Lung (tissue), 12 donors: ENCODE measurements around the gene DUSP16. TPM values are rescaled to one million over a fixed set of nuclear protein-coding genes. Genes with fewer than 3 reads are reported as not detected.

Experiments used
- ATAC-seq: fragments of 200-7000 bp; cut with Tn5 transposase; one replicate; pipeline ENCODE4 v1.9.1; 2020; ENCODE audit warnings: moderate number of reproducible peaks; ENCODE audit not compliant: insufficient read depth, low FRiP score
- DNase-seq, 3 donors: peaks; one replicate each; pipeline ENCODE4 v3.0.0-alpha.2; 2013 to 2017
- H3K27ac ChIP-seq, 2 donors: one replicate each; pipeline ENCODE4 v1.5.1; 2013; ENCODE audit warnings: mild to moderate bottlenecking in 2 of 2, moderate library complexity in 2 of 2, control low read depth in 1 of 2, inconsistent platforms in 1 of 2, low read depth in 1 of 2, low read length in 1 of 2
- H3K27me3 ChIP-seq, 3 donors: one replicate each; pipeline ENCODE4 v1.5.1; 2013; ENCODE audit warnings: low read length in 2 of 3; ENCODE audit not compliant: control insufficient read depth in 3 of 3, insufficient read depth in 3 of 3
- H3K36me3 ChIP-seq, 4 donors: one replicate each; pipeline ENCODE4 v1.5.1; 2013; ENCODE audit warnings: low read length in 4 of 4, mild to moderate bottlenecking in 1 of 4, moderate library complexity in 1 of 4; ENCODE audit not compliant: control insufficient read depth in 4 of 4, insufficient read depth in 4 of 4
- H3K4me1 ChIP-seq, 5 donors: one replicate each; pipeline ENCODE4 v1.5.1; 2013; ENCODE audit warnings: low read length in 5 of 5, mild to moderate bottlenecking in 2 of 5, moderate library complexity in 1 of 5; ENCODE audit not compliant: control insufficient read depth in 5 of 5, insufficient read depth in 5 of 5
- H3K4me3 ChIP-seq: one replicate; pipeline ENCODE4 v1.5.1; 2013; ENCODE audit warnings: mild to moderate bottlenecking, control low read depth, moderate library complexity
- H3K9ac ChIP-seq, 2 donors: one replicate each; pipeline ENCODE4 v1.5.1; 2013; ENCODE audit warnings: low read length in 2 of 2, control low read depth in 1 of 2; ENCODE audit not compliant: insufficient read depth in 1 of 2
- H3K9me3 ChIP-seq, 4 donors: one replicate each; pipeline ENCODE4 v1.5.1; 2013; ENCODE audit warnings: low read length in 3 of 4, mild to moderate bottlenecking in 1 of 4, moderate library complexity in 1 of 4; ENCODE audit not compliant: control insufficient read depth in 4 of 4, insufficient read depth in 3 of 4
- CTCF ChIP-seq: IDR thresholded peaks from 2 replicates; pipeline ENCODE4 v1.5.1; 2012; ENCODE audit warnings: mild to moderate bottlenecking; ENCODE audit errors: control extremely low read depth, extremely low read depth
- WGBS, 2 donors: extraction: QIAGEN DNeasy Blood & Tissue Kit; methylation state at CpG; one replicate each; pipeline ENCODE4 v1.1.7; 2013; 5-methylcytosine and 5-hydroxymethylcytosine counted together
- polyA plus RNA-seq, 2 donors: library from polyadenylated mRNA; stranded (reverse); fragments of 200-250 nt; gene quantifications; one replicate each; pipeline ENCODE4 v1.2.1, GENCODE V29; 2013
- total RNA-seq, 2 donors: library from RNA; depleted of rRNA in 1 of 2; stranded (reverse); fragments of >200 nt in 1 of 2; gene quantifications; one replicate each; pipeline ENCODE4 v1.2.1, GENCODE V29; 2014 to 2021
- donor health status: control.
- donor health status: control.
- donor health status: Bipolar disorder and iron deficiency.
- donor health status: healthy.
- donor health status: DM: yes; HTN: yes; CAD: no.

Gene DUSP16
- total and polyA plus RNA-seq, 4 donors = 11.1 to 40.0 (median 25.8) TPM

- H3K9me3 ChIP-seq = no peaks in the 10 kb centered on the region
- H3K9ac ChIP-seq = peak overlapping the region in 1 of 2 donors; percentile 76
- TF ChIP-seq CTCF = no peak
- DNase-seq (no peak), ATAC-seq (no peak)
- peaks cover 0 to 25% (median 6%) of the 10 kb centered on the region in 5 donors for H3K4me1 ChIP-seq
- 53 to 63% methylated on average over 3 of the region's 3 CpGs for WGBS, 2 donors
- no peaks in the 10 kb centered on the region for H3K36me3 ChIP-seq
- no peak overlapping the region for H3K4me3 ChIP-seq
- H3K27ac ChIP-seq = no peak overlapping the region
- no peaks in the 10 kb centered on the region for H3K27me3 ChIP-seq
These were observed 2.9 kb downstream of the DUSP16 start for GRCh38 chr12:12559719-12560296.

- H3K4me1 ChIP-seq = peaks cover 2 to 25% (median 6%) of the 10 kb centered on the region in 5 donors
- 66 to 88% methylated on average over 4 of the region's 4 CpGs for WGBS, 2 donors
- H3K36me3 ChIP-seq = no peaks in the 10 kb centered on the region
- TF ChIP-seq CTCF = no peak
- H3K9me3 ChIP-seq = no peaks in the 10 kb centered on the region
- H3K9ac ChIP-seq = no peak overlapping the region
- DNase-seq (no peak), ATAC-seq (no peak)
- H3K27me3 ChIP-seq = no peaks in the 10 kb centered on the region
- no peak overlapping the region for H3K27ac ChIP-seq
- H3K4me3 ChIP-seq = no peak overlapping the region
These were observed 4.4 kb downstream of the DUSP16 start for GRCh38 chr12:12558291-12558690.

- Histone ChIP-seq H3K36me3 (no peaks in the 10 kb centered on the region), H3K9me3 (no peaks in the 10 kb centered on the region), H3K27me3 (no peaks in the 10 kb centered on the region), H3K9ac (no peak overlapping the region), H3K27ac (no peak overlapping the region), H3K4me3 (no peak overlapping the region), H3K4me1 (peaks cover 2 to 25% (median 6%) of the 10 kb centered on the region in 5 donors)
- WGBS, 2 donors = 96 to 99% methylated on average over 3 of the region's 3 CpGs
- no peak for ATAC-seq
- no peak for TF ChIP-seq CTCF
- no peak for DNase-seq
These were observed 4.9 kb downstream of the DUSP16 start for GRCh38 chr12:12557733-12558132.

GRCh38 chr12:12555656-12556055 is 7.0 kb downstream of the DUSP16 start:
- H3K4me3 ChIP-seq = no peak overlapping the region
- H3K36me3 ChIP-seq = peaks cover 0 to 2% (median 0%) of the 10 kb centered on the region in 4 donors
- H3K27ac ChIP-seq = no peak overlapping the region
- H3K9ac ChIP-seq = no peak overlapping the region
- H3K27me3 ChIP-seq = no peaks in the 10 kb centered on the region
- ATAC-seq (no peak), DNase-seq (no peak)
- WGBS, 2 donors = 95 to 96% methylated on average over 4 of the region's 4 CpGs
- no peaks in the 10 kb centered on the region for H3K9me3 ChIP-seq
- no peak for TF ChIP-seq CTCF
- peaks cover 4 to 20% (median 4%) of the 10 kb centered on the region in 5 donors for H3K4me1 ChIP-seq
